ENCODE results near the gene MRPL21.

Gene MRPL21

GRCh38 chr11:68872216-68873003 lies 31.2 kb downstream of the MRPL21 start:
- DNase-seq: no peak
- no peaks in the 10 kb centered on the region for H3K4me1 ChIP-seq (ENCODE audit: control insufficient read depth, insufficient read depth, low read length, poor library complexity, severe bottlenecking)
- H3K4me3 ChIP-seq (ENCODE audit: insufficient read depth, low read depth, low read length, poor library complexity, severe bottlenecking): no peak overlapping the region
- no peak overlapping the region for H3K27ac ChIP-seq (ENCODE audit: insufficient read depth, low read length, poor library complexity, severe bottlenecking)
- peaks cover 9% of the 10 kb centered on the region for H3K27me3 ChIP-seq (replicated peaks; ENCODE audit: control insufficient read depth, insufficient read depth, low read length, poor library complexity, severe bottlenecking)
- no peaks in the 10 kb centered on the region for H3K9me3 ChIP-seq (ENCODE audit: control insufficient read depth, low read length)
- no peaks in the 10 kb centered on the region for H3K36me3 ChIP-seq (ENCODE audit: control insufficient read depth, insufficient read depth, low read length)

- no peaks in the 10 kb centered on the region for H3K9me3 ChIP-seq (ENCODE audit: control insufficient read depth, low read length)
- no peak overlapping the region for H3K4me3 ChIP-seq (ENCODE audit: insufficient read depth, low read depth, low read length, poor library complexity, severe bottlenecking)
- no peaks in the 10 kb centered on the region for H3K4me1 ChIP-seq (ENCODE audit: control insufficient read depth, insufficient read depth, low read length, poor library complexity, severe bottlenecking)
- H3K27me3 ChIP-seq (replicated peaks; ENCODE audit: control insufficient read depth, insufficient read depth, low read length, poor library complexity, severe bottlenecking): peaks cover 9% of the 10 kb centered on the region
- no peak for DNase-seq
- H3K36me3 ChIP-seq (ENCODE audit: control insufficient read depth, insufficient read depth, low read length): no peaks in the 10 kb centered on the region
- no peak overlapping the region for H3K27ac ChIP-seq (ENCODE audit: insufficient read depth, low read length, poor library complexity, severe bottlenecking)
Observed at GRCh38 chr11:68870470-68870869, 33.2 kb downstream of the MRPL21 start.

- no peak for DNase-seq
- H3K9me3 ChIP-seq (ENCODE audit: control insufficient read depth, low read length): no peaks in the 10 kb centered on the region
- no peak overlapping the region for H3K4me3 ChIP-seq (ENCODE audit: insufficient read depth, low read depth, low read length, poor library complexity, severe bottlenecking)
- H3K4me1 ChIP-seq (ENCODE audit: control insufficient read depth, insufficient read depth, low read length, poor library complexity, severe bottlenecking): no peaks in the 10 kb centered on the region
- H3K27ac ChIP-seq (ENCODE audit: insufficient read depth, low read length, poor library complexity, severe bottlenecking): no peak overlapping the region
- H3K36me3 ChIP-seq (ENCODE audit: control insufficient read depth, insufficient read depth, low read length): no peaks in the 10 kb centered on the region
- peaks cover 9% of the 10 kb centered on the region for H3K27me3 ChIP-seq (replicated peaks; ENCODE audit: control insufficient read depth, insufficient read depth, low read length, poor library complexity, severe bottlenecking)
Observed at GRCh38 chr11:68868221-68868835, 35.3 kb downstream of the MRPL21 start.

GRCh38 chr11:68867066-68867465 lies 36.6 kb downstream of the MRPL21 start:
- Histone ChIP-seq H3K27me3 (replicated peaks; ENCODE audit: control insufficient read depth, insufficient read depth, low read length, poor library complexity, severe bottlenecking) (peaks cover 9% of the 10 kb centered on the region), H3K4me3 (ENCODE audit: insufficient read depth, low read depth, low read length, poor library complexity, severe bottlenecking) (no peak overlapping the region), H3K4me1 (ENCODE audit: control insufficient read depth, insufficient read depth, low read length, poor library complexity, severe bottlenecking) (no peaks in the 10 kb centered on the region), H3K27ac (ENCODE audit: insufficient read depth, low read length, poor library complexity, severe bottlenecking) (no peak overlapping the region), H3K9me3 (ENCODE audit: control insufficient read depth, low read length) (no peaks in the 10 kb centered on the region), H3K36me3 (ENCODE audit: control insufficient read depth, insufficient read depth, low read length) (no peaks in the 10 kb centered on the region)
- DNase-seq: no peak

GRCh38 chr11:68865241-68865640 lies 38.4 kb downstream of the MRPL21 start:
- Histone ChIP-seq H3K36me3 (ENCODE audit: control insufficient read depth, insufficient read depth, low read length) (no peaks in the 10 kb centered on the region), H3K4me3 (ENCODE audit: insufficient read depth, low read depth, low read length, poor library complexity, severe bottlenecking) (no peak overlapping the region), H3K4me1 (ENCODE audit: control insufficient read depth, insufficient read depth, low read length, poor library complexity, severe bottlenecking) (no peaks in the 10 kb centered on the region), H3K27me3 (replicated peaks; ENCODE audit: control insufficient read depth, insufficient read depth, low read length, poor library complexity, severe bottlenecking) (peaks cover 6% of the 10 kb centered on the region), H3K9me3 (ENCODE audit: control insufficient read depth, low read length) (no peaks in the 10 kb centered on the region), H3K27ac (ENCODE audit: insufficient read depth, low read length, poor library complexity, severe bottlenecking) (no peak overlapping the region)
- DNase-seq: no peak

- no peaks in the 10 kb centered on the region for H3K9me3 ChIP-seq (ENCODE audit: control insufficient read depth, low read length)
- no peak overlapping the region for H3K27ac ChIP-seq (ENCODE audit: insufficient read depth, low read length, poor library complexity, severe bottlenecking)
- H3K27me3 ChIP-seq (replicated peaks; ENCODE audit: control insufficient read depth, insufficient read depth, low read length, poor library complexity, severe bottlenecking): no peaks in the 10 kb centered on the region
- H3K4me1 ChIP-seq (ENCODE audit: control insufficient read depth, insufficient read depth, low read length, poor library complexity, severe bottlenecking): no peaks in the 10 kb centered on the region
- no peak for DNase-seq
- H3K36me3 ChIP-seq (ENCODE audit: control insufficient read depth, insufficient read depth, low read length): no peaks in the 10 kb centered on the region
- no peak overlapping the region for H3K4me3 ChIP-seq (ENCODE audit: insufficient read depth, low read depth, low read length, poor library complexity, severe bottlenecking)
Observed at GRCh38 chr11:68863553-68864265, 39.9 kb downstream of the MRPL21 start.

GRCh38 chr11:68862421-68862820 lies 41.2 kb downstream of the MRPL21 start:
- DNase-seq: no peak
- no peaks in the 10 kb centered on the region for H3K9me3 ChIP-seq (ENCODE audit: control insufficient read depth, low read length)
- no peaks in the 10 kb centered on the region for H3K36me3 ChIP-seq (ENCODE audit: control insufficient read depth, insufficient read depth, low read length)
- no peak overlapping the region for H3K4me3 ChIP-seq (ENCODE audit: insufficient read depth, low read depth, low read length, poor library complexity, severe bottlenecking)
- no peaks in the 10 kb centered on the region for H3K4me1 ChIP-seq (ENCODE audit: control insufficient read depth, insufficient read depth, low read length, poor library complexity, severe bottlenecking)
- H3K27me3 ChIP-seq (replicated peaks; ENCODE audit: control insufficient read depth, insufficient read depth, low read length, poor library complexity, severe bottlenecking): no peaks in the 10 kb centered on the region
- no peak overlapping the region for H3K27ac ChIP-seq (ENCODE audit: insufficient read depth, low read length, poor library complexity, severe bottlenecking)

GRCh38 chr11:68859123-68859522 lies 44.5 kb downstream of the MRPL21 start:
- no peaks in the 10 kb centered on the region for H3K36me3 ChIP-seq (ENCODE audit: control insufficient read depth, insufficient read depth, low read length)
- no peak overlapping the region for H3K4me3 ChIP-seq (ENCODE audit: insufficient read depth, low read depth, low read length, poor library complexity, severe bottlenecking)
- no peak overlapping the region for H3K27ac ChIP-seq (ENCODE audit: insufficient read depth, low read length, poor library complexity, severe bottlenecking)
- peaks cover 13% of the 10 kb centered on the region for H3K4me1 ChIP-seq (ENCODE audit: control insufficient read depth, insufficient read depth, low read length, poor library complexity, severe bottlenecking)
- H3K27me3 ChIP-seq (replicated peaks; ENCODE audit: control insufficient read depth, insufficient read depth, low read length, poor library complexity, severe bottlenecking): peaks cover 17% of the 10 kb centered on the region
- H3K9me3 ChIP-seq (ENCODE audit: control insufficient read depth, low read length): no peaks in the 10 kb centered on the region
- DNase-seq: no peak

- H3K4me3 ChIP-seq (ENCODE audit: insufficient read depth, low read depth, low read length, poor library complexity, severe bottlenecking): no peak overlapping the region
- no peaks in the 10 kb centered on the region for H3K36me3 ChIP-seq (ENCODE audit: control insufficient read depth, insufficient read depth, low read length)
- no peaks in the 10 kb centered on the region for H3K9me3 ChIP-seq (ENCODE audit: control insufficient read depth, low read length)
- no peak overlapping the region for H3K27ac ChIP-seq (ENCODE audit: insufficient read depth, low read length, poor library complexity, severe bottlenecking)
- DNase-seq: no peak
- peaks cover 22% of the 10 kb centered on the region for H3K27me3 ChIP-seq (replicated peaks; ENCODE audit: control insufficient read depth, insufficient read depth, low read length, poor library complexity, severe bottlenecking)
- peaks cover 13% of the 10 kb centered on the region for H3K4me1 ChIP-seq (ENCODE audit: control insufficient read depth, insufficient read depth, low read length, poor library complexity, severe bottlenecking)
Observed at GRCh38 chr11:68857037-68857586, 46.5 kb downstream of the MRPL21 start.

Measured in effector memory CD4-positive, alpha-beta T cell (primary cell).